ENCODE data around the gene REEP6. TPM values are rescaled to one million over a fixed set of nuclear protein-coding genes. Genes with fewer than 3 reads are reported as not detected.

REEP6 gene
- total and polyA plus RNA-seq, 2 donors (not counting 3 experiments of a cell fraction or from before 2014, with no cell fraction given): 1.3 to 1.5 TPM

- TF ChIP-seq, protein P1, sequence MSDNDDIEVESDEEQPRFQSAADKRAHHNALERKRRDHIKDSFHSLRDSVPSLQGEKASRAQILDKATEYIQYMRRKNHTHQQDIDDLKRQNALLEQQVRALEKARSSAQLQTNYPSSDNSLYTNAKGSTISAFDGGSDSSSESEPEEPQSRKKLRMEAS (IDR thresholded peaks at IDR 0.05; ENCODE audit: insufficient read depth, insufficient read length): no peak
- TF ChIP-seq POLR2AphosphoS5 (IDR thresholded peaks at IDR 0.05; ENCODE audit: insufficient read depth, low read depth, low read length): no peak
- TF ChIP-seq CTCF (IDR thresholded peaks at IDR 0.05; ENCODE audit: extremely low read depth in 1 of 2, insufficient read depth in 1 of 2, low read depth in 1 of 2, low read length in 2 of 2): no peak
- no peak for TF ChIP-seq JUN (IDR thresholded peaks at IDR 0.05; ENCODE audit: borderline replicate concordance, insufficient read depth, insufficient read length, low read depth)
- no peak for TF ChIP-seq EZH2 (IDR thresholded peaks at IDR 0.05; ENCODE audit: borderline replicate concordance, low read depth, low read length, severe bottlenecking)
- no peak for TF ChIP-seq GATA2 (IDR thresholded peaks at IDR 0.05; ENCODE audit: insufficient read depth, insufficient read length, low read depth, low read length)
- TF ChIP-seq MYC (IDR thresholded peaks at IDR 0.05; ENCODE audit: low read depth, low read length): no peak
- no peak for TF ChIP-seq FOS (IDR thresholded peaks at IDR 0.05; ENCODE audit: borderline replicate concordance, insufficient read depth, low read length)
- no peak for TF ChIP-seq POLR2A (IDR thresholded peaks at IDR 0.05; ENCODE audit: low read depth, low read length)
- peaks cover 5% of the 10 kb centered on the region for H3K4me1 ChIP-seq (ENCODE audit: control insufficient read depth, extremely low read depth, insufficient read depth, low read length)
- H3K4me2 ChIP-seq (ENCODE audit: insufficient read depth, low read length): peak overlapping the region; percentile 2
- no peak overlapping the region for H3K4me3 ChIP-seq (replicated peaks in 1 of 3; ENCODE audit: insufficient read depth in 1 of 3, low read depth in 1 of 3, low read length in 3 of 3)
- H3K9ac ChIP-seq (replicated peaks; ENCODE audit: extremely low read depth, insufficient read depth, low read length): no peak overlapping the region
- H3K79me2 ChIP-seq (ENCODE audit: control insufficient read depth, insufficient read depth, low read length): no peaks in the 10 kb centered on the region
- H2AFZ ChIP-seq (ENCODE audit: low read depth, low read length): no peak overlapping the region
- ChIA-PET CTCF (interaction anchor here (0.6 to 3.6 kb wide), 16 partner anchors 8 to 389 kb away, joined by 3 to 14 read pairs (median 5); partner anchors contain the start of gene REEP6), POLR2A (no interaction called here)
- FAIRE-seq (no peak), DNase-seq (ENCODE audit: low read depth, low spot score) (no peak)
- no peaks in the 10 kb centered on the region for H3K9me1 ChIP-seq (replicated peaks; ENCODE audit: control insufficient read depth, extremely low read depth, insufficient read depth, low read length)
- H3K9me3 ChIP-seq (replicated peaks; ENCODE audit: control insufficient read depth, insufficient read depth, low read length): no peaks in the 10 kb centered on the region
- peaks cover 29 to 59% of the 10 kb centered on the region in 2 experiments for H3K27me3 ChIP-seq (ENCODE audit: control insufficient read depth in 2 of 2, insufficient read depth in 2 of 2, low read length in 2 of 2)
- H4K20me1 ChIP-seq (replicated peaks; ENCODE audit: control insufficient read depth, extremely low read depth, insufficient read depth, low read length): no peaks in the 10 kb centered on the region
- no peak overlapping the region for H3K27ac ChIP-seq (ENCODE audit: insufficient read depth, low read depth, low read length)
- no peaks in the 10 kb centered on the region for H3K36me3 ChIP-seq (ENCODE audit: control insufficient read depth in 2 of 2, extremely low read depth in 1 of 2, insufficient read depth in 2 of 2, low read length in 2 of 2)
- dilution Hi-C loops (cut with MboI; ENCODE audit: extremely low pct_ligation_motif_present, low sequenced_read_pairs) (no loop called here), intact Hi-C loops (cut with micrococcal nuclease) (no loop called here)
- no TSS peak for BruUV-seq (replicated peaks)
Measured at GRCh38 chr19:1466018-1466460, 24.9 kb upstream of the REEP6 start.
